ENCODE data around the gene GTPBP1. TPM values are rescaled to one million over a fixed set of nuclear protein-coding genes. Genes with fewer than 3 reads are reported as not detected.
A peak's percentile ranks its signal among the peaks of the same experiment; 100 is the strongest.

GTPBP1 gene
- total RNA-seq, 2 experiments from 2014 or later: 71.8 to 73.9 TPM

GRCh38 chr22:38760477-38761201, 54.9 kb downstream of the GTPBP1 start:
- ChIA-PET CTCF (interaction anchor here (2.8 kb wide), 1 partner anchor 8 kb away, joined by 17 read pairs; no protein-coding TSS in a partner anchor), POLR2A (interaction anchor here (1.4 kb wide), 1 partner anchor 15 kb away, joined by 4 read pairs; no protein-coding TSS in a partner anchor)
- ATAC-seq: no peak
- DNase-seq: no peak
- Mint-ChIP-seq H3K4me1 (ENCODE audit: low read depth) (peaks cover 33% of the 10 kb centered on the region), H3K27ac (peak overlapping the region; percentile 44), H3K4me3 (no peak overlapping the region), H3K9me3 (ENCODE audit: insufficient read depth) (no peaks in the 10 kb centered on the region), H3K27me3 (ENCODE audit: low read depth) (no peaks in the 10 kb centered on the region), H3K36me3 (ENCODE audit: low read depth) (peaks cover 18% of the 10 kb centered on the region)

- no peak overlapping the region for H3K27ac Mint-ChIP-seq
- no peak for DNase-seq
- peaks cover 36% of the 10 kb centered on the region for H3K4me1 Mint-ChIP-seq (ENCODE audit: low read depth)
- no peaks in the 10 kb centered on the region for H3K27me3 Mint-ChIP-seq (ENCODE audit: low read depth)
- ChIA-PET POLR2A (interaction anchor here (1.1 to 1.4 kb wide), 2 partner anchors 10 to 15 kb away, joined by 3 to 4 read pairs; no protein-coding TSS in a partner anchor), CTCF (no interaction called here)
- no peak overlapping the region for H3K4me3 Mint-ChIP-seq
- H3K36me3 Mint-ChIP-seq (ENCODE audit: low read depth): peaks cover 18% of the 10 kb centered on the region
- no peak for ATAC-seq
- no peaks in the 10 kb centered on the region for H3K9me3 Mint-ChIP-seq (ENCODE audit: insufficient read depth)
Measured at GRCh38 chr22:38761202-38762162, 55.7 kb downstream of the GTPBP1 start.

DNA sequence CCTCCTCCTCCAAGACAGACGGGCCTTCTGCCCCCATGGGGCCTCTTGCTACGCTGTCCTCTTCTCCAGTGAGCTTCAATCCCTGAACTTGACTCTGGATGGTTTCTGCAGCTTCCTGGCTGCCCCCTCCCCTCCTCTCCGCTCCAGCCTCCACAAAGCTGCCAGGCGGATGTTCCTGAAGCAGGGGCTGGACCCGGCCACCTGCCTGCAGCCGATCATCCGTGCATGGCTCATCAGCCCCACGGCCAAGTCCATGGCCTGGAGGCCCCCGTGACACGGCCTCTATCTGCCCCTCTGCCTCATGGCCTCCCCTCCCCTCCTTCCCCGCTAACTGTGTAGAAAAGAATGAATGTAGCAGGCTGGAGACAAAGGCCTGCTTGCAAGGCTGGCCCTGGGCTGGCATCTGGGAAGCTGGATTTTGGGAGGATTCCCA, 56.8 kb downstream of the GTPBP1 start:
- Mint-ChIP-seq H3K9me3 (ENCODE audit: insufficient read depth) (no peaks in the 10 kb centered on the region), H3K27ac (no peak overlapping the region), H3K4me3 (no peak overlapping the region), H3K36me3 (ENCODE audit: low read depth) (peaks cover 7% of the 10 kb centered on the region), H3K27me3 (ENCODE audit: low read depth) (no peaks in the 10 kb centered on the region), H3K4me1 (ENCODE audit: low read depth) (peaks cover 30% of the 10 kb centered on the region)
- ChIA-PET POLR2A (no interaction called here), CTCF (no interaction called here)
- no peak for DNase-seq
- ATAC-seq: no peak

DNA sequence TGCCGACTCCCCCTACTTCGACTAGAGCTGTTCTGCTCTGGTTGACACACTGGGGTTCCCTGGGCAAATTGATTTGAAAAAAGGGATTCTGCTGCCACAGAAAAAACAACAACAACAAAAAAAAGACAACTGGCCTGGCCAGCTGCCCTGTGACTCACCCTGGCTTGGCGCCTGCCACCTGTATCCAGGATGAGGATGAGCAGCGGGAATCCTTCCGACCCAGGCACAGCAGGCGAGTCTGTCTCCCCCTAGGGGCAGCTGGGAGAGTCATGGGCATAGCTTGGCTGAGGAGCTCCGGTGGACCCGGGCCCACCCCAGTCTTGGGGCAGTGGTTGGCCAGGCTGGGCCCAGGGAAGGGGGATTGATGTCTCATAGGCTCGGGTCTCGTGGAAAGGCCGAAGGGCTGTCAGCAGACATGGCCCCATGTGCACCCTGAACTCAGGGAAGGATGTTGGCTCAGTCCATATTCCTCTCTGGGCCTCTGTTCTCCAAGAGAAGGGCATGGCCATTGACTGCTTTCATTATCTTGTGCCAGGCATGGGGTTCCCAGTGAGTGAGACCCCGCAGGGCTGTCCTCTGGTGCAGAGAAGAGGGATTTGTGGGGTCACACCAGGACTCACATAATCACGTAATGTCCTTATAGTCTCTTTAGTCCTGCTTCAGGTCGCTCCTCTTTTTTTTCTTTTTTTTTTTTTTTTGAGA, 60.5 kb downstream of the GTPBP1 start:
- ATAC-seq (peak; percentile 62), DNase-seq (peak; percentile 46)
- POLR2A ChIA-PET: interaction anchor here (1.4 kb wide), 1 partner anchor 33 kb away, joined by 5 read pairs; no protein-coding TSS in a partner anchor
- Mint-ChIP-seq H3K36me3 (ENCODE audit: low read depth) (no peaks in the 10 kb centered on the region), H3K27ac (no peak overlapping the region), H3K27me3 (ENCODE audit: low read depth) (no peaks in the 10 kb centered on the region), H3K4me1 (ENCODE audit: low read depth) (peaks cover 3% of the 10 kb centered on the region), H3K4me3 (no peak overlapping the region), H3K9me3 (ENCODE audit: insufficient read depth) (no peaks in the 10 kb centered on the region)
- CTCF ChIA-PET: interaction anchor here (0.6 to 2.7 kb wide), 20 partner anchors 9 to 448 kb away, joined by 3 to 8 read pairs (median 4); partner anchors contain the start of gene SUN2

DNA sequence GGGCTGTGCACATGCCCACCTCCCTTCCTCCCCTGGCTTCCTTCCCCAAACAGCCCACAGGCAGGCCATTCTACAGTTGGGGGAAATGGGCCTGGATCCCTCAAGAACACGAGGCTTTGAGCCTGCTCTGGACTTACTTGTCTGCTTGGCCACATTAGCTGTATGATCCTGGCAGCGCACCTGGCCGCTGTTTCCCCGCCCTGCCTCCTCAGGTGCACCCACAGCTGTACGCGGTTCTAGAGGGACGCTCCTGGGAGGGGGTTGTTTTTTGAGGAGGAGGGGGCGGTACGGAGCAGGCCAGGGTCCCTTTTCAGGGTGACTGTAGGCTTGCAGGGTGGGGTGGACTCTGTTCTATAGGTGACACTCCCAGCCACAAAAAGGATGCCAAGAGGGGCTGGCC, 61.6 kb downstream of the GTPBP1 start:
- Mint-ChIP-seq H3K4me1 (ENCODE audit: low read depth) (peaks cover 3% of the 10 kb centered on the region), H3K4me3 (no peak overlapping the region), H3K27ac (peak overlapping the region; percentile 25), H3K27me3 (ENCODE audit: low read depth) (no peaks in the 10 kb centered on the region), H3K36me3 (ENCODE audit: low read depth) (no peaks in the 10 kb centered on the region), H3K9me3 (ENCODE audit: insufficient read depth) (no peaks in the 10 kb centered on the region)
- no peak for DNase-seq
- ChIA-PET CTCF (interaction anchor here (0.6 to 1.4 kb wide), 6 partner anchors 35 to 351 kb away, joined by 3 to 5 read pairs (median 3); no protein-coding TSS in a partner anchor), POLR2A (no interaction called here)
- no peak for ATAC-seq

DNA sequence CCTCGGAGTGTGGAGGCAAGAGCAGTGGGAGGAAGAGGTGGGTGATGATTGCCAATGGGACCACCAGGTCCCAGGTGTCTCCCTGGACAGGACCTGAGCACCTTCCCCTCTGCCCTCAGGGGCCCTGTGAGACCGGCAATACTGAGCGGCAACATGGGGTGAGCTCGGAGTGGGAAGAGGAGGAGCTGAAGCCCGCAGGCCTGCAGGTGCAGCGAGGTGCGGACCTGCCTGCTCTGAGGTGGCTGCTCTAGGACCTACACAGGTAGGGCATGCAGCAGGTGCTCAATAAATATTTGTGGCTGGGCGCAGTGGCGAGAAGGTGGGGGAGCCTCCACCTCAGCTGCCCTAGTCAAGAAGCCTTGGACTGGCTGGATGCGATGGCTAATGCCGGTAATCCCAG, 62.3 kb downstream of the GTPBP1 start:
- H3K36me3 Mint-ChIP-seq (ENCODE audit: low read depth): no peaks in the 10 kb centered on the region
- ChIA-PET CTCF (interaction anchor here (0.6 to 2.8 kb wide), 10 partner anchors 11 to 549 kb away, joined by 3 to 11 read pairs (median 4); no protein-coding TSS in a partner anchor), POLR2A (interaction anchor here (1.4 kb wide), 1 partner anchor 552 kb away, joined by 5 read pairs; the partner anchor contains the start of gene RPL3)
- DNase-seq: no peak
- no peaks in the 10 kb centered on the region for H3K9me3 Mint-ChIP-seq (ENCODE audit: insufficient read depth)
- H3K27ac Mint-ChIP-seq: no peak overlapping the region
- no peak overlapping the region for H3K4me3 Mint-ChIP-seq
- peaks cover 3% of the 10 kb centered on the region for H3K4me1 Mint-ChIP-seq (ENCODE audit: low read depth)
- no peak for ATAC-seq
- H3K27me3 Mint-ChIP-seq (ENCODE audit: low read depth): no peaks in the 10 kb centered on the region

GRCh38 chr22:38770257-38770949, 64.7 kb downstream of the GTPBP1 start:
- no peak for DNase-seq
- H3K9me3 Mint-ChIP-seq (ENCODE audit: insufficient read depth): no peaks in the 10 kb centered on the region
- no peak overlapping the region for H3K27ac Mint-ChIP-seq
- H3K4me1 Mint-ChIP-seq (ENCODE audit: low read depth): peaks cover 9% of the 10 kb centered on the region
- H3K4me3 Mint-ChIP-seq: no peak overlapping the region
- POLR2A ChIA-PET: interaction anchor here (1.0 kb wide), 1 partner anchor 38 kb away, joined by 3 read pairs; no protein-coding TSS in a partner anchor
- no peak for ATAC-seq
- no peaks in the 10 kb centered on the region for H3K27me3 Mint-ChIP-seq (ENCODE audit: low read depth)
- CTCF ChIA-PET: interaction anchor here (0.7 to 2.8 kb wide), 14 partner anchors 8 to 233 kb away, joined by 3 to 13 read pairs (median 5); partner anchors contain the start of genes NPTXR and TOMM22
- no peaks in the 10 kb centered on the region for H3K36me3 Mint-ChIP-seq (ENCODE audit: low read depth)

DNA sequence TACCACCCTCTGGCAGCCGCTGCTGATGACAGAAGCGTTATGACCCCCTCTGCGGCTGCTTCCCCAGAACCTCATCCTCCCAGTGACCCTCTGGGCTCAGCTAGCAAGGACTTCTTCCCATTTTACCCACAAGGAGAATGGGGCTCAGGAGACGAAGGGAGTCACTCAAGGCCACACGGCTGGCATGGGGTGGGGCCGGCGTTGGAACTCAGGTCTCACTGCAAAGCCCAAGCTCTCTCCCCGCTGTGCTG, 66.8 kb downstream of the GTPBP1 start:
- peaks cover 9% of the 10 kb centered on the region for H3K4me1 Mint-ChIP-seq (ENCODE audit: low read depth)
- DNase-seq (no peak), ATAC-seq (no peak)
- no peaks in the 10 kb centered on the region for H3K27me3 Mint-ChIP-seq (ENCODE audit: low read depth)
- ChIA-PET POLR2A (no interaction called here), CTCF (no interaction called here)
- no peak overlapping the region for H3K27ac Mint-ChIP-seq
- H3K9me3 Mint-ChIP-seq (ENCODE audit: insufficient read depth): no peaks in the 10 kb centered on the region
- H3K36me3 Mint-ChIP-seq (ENCODE audit: low read depth): no peaks in the 10 kb centered on the region
- H3K4me3 Mint-ChIP-seq: no peak overlapping the region

DNA sequence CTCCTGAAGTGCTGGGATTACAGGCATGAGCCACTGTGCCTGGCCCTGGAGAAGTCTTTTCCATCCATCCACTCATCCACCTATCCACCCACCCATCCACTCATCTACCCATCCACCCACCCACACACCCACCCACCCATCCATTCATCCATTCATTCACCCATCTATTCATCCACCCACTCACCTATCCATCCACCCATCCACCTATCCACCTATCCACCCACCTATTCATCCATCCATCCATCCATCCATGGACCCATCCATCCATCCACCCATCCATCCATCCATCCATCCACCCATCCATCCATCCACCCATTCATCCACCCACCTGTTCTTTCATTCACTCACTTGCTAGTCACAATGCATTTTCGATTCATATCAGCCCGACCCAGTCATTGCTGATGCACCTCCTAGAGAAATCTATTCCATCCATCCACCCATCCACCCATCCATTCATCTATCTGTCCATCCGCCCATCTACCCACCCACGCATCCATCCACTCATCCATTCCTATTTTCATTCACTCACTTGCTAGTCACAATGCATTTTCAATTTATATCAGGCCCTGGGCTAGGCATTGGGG, 67.7 kb downstream of the GTPBP1 start:
- no peak overlapping the region for H3K27ac Mint-ChIP-seq
- no peak overlapping the region for H3K4me3 Mint-ChIP-seq
- ATAC-seq: no peak
- no peaks in the 10 kb centered on the region for H3K36me3 Mint-ChIP-seq (ENCODE audit: low read depth)
- peaks cover 9% of the 10 kb centered on the region for H3K4me1 Mint-ChIP-seq (ENCODE audit: low read depth)
- no peaks in the 10 kb centered on the region for H3K27me3 Mint-ChIP-seq (ENCODE audit: low read depth)
- H3K9me3 Mint-ChIP-seq (ENCODE audit: insufficient read depth): no peaks in the 10 kb centered on the region
- CTCF ChIA-PET: no interaction called here
- no peak for DNase-seq
- POLR2A ChIA-PET: no interaction called here

DNA sequence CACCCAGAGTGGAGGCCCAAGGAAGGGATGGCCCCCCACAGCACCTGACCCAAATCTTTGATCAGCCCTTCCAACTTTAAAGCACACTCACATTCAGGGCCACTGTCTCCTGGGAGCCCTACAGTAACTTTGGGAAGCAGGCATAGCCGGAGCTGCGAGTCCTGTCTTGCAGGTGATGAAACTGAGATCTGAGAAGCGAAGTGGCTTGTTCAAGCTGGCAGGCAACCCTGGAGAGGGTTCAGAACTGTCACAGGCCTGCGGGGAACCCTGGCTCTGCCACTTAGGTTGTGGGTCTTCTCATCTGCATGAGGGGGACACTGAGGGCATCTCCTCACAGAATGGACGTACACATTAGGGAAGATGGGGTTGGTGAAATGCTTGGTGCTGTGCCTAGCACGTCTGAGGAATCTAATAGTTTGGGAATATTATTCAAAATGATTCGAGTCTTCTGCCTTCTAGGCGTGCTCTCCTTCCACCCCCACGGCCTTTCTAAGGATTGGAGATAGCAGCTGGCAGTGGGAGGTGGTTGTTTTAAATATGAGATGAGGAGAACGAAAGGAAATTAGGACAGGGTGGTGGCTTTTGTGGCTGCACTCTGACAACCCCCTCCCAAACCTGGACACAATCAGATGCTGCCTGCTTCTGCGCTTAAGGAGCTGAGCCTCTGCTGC, 68.9 kb downstream of the GTPBP1 start:
- Mint-ChIP-seq H3K4me3 (no peak overlapping the region), H3K9me3 (ENCODE audit: insufficient read depth) (no peaks in the 10 kb centered on the region), H3K27me3 (ENCODE audit: low read depth) (no peaks in the 10 kb centered on the region), H3K36me3 (ENCODE audit: low read depth) (no peaks in the 10 kb centered on the region), H3K27ac (no peak overlapping the region), H3K4me1 (ENCODE audit: low read depth) (peaks cover 9% of the 10 kb centered on the region)
- ATAC-seq (no peak), DNase-seq (no peak)
- ChIA-PET CTCF (interaction anchor here (2.3 kb wide), 1 partner anchor 9 kb away, joined by 8 read pairs; no protein-coding TSS in a partner anchor), POLR2A (no interaction called here)

Data from activated CD8-positive, alpha-beta T cell treated with anti-CD3 and anti-CD28 coated beads, Interleukin-2, amount 10 ng/mL, durations not matched to agents 7 days and 5 days (primary cell).